Measurements from ENCODE around the gene SPATA2.
"Not testable (repeated sequence)": the region's sequence is repeated elsewhere in the genome, so short reads cannot be mapped to it uniquely, and the experiment has no call there.

The SPATA2 gene

GRCh38 chr20:49882171-49882970, 33.0 kb downstream of the SPATA2 start:
- DNase-seq = no peak

- no peak for DNase-seq
These were observed 34.4 kb downstream of the SPATA2 start for GRCh38 chr20:49880724-49881445.

- no peak for DNase-seq
These were observed 35.2 kb downstream of the SPATA2 start for GRCh38 chr20:49880177-49880576.

GRCh38 chr20:49878977-49879376, 36.4 kb downstream of the SPATA2 start:
- no peak for DNase-seq

- DNase-seq = no peak
These were observed 37.9 kb downstream of the SPATA2 start for GRCh38 chr20:49877386-49877921.

DNA sequence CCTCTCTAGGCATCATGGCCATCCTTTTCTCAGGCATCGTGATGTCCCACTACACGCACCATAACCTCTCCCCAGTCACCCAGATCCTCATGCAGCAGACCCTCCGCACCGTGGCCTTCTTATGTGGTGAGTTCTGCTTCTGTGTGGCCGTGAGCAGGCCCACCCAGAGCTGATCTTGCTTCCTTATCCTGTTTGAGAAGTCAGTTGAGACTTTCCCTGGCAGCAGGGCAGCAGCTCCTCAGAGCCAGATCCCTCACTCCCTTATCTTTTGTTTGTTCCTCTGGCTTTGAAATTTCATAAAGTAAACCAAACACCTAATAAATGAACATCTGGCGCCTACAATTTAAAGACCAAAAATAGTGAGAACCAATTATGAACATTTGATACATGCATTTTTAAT, 40.6 kb downstream of the SPATA2 start:
- no peak for DNase-seq

DNA sequence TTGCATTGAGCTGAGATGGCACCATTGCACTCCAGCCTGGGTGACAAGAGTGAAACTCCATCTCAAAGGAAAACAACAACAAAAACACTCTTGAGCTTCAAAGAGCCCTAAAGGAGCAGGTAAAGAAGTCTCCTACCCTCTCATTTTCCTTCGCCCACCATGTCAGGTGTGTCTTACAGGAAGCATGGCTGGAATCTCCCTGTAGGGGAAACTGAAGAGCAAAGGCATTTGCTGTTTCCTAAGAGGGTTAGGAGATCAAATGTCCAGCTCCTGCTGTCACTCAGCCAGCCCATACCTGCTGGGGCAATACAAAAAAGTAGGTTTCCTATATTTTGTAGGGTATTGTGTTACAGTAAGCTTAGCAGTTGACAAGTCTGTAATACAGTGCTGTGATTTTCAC, 43.3 kb downstream of the SPATA2 start:
- no peak for DNase-seq

- DNase-seq = no peak
These were observed 43.9 kb downstream of the SPATA2 start for GRCh38 chr20:49871391-49871948.

DNA sequence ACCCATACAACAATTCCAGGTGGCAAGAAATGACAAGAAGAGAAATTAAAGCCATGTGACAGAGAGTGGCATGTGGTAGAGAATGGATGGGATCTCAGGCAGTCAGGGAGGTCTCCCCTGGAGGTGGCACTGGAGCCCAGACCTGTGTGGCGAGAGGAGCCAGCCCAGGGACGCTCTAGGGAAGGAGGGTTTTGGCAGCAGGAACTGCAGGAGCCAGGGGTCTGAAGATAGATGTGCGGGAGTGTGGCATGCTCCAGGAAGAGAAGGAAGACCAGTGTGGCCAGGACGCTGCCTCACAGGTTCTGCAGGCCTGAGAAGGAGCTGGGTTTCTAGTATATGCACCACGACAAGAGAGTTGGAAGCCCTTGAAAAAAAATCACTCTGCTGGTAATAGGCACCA, 45.1 kb downstream of the SPATA2 start:
- no peak for DNase-seq

GRCh38 chr20:49868964-49869363, 46.4 kb downstream of the SPATA2 start:
- no peak for DNase-seq

DNA sequence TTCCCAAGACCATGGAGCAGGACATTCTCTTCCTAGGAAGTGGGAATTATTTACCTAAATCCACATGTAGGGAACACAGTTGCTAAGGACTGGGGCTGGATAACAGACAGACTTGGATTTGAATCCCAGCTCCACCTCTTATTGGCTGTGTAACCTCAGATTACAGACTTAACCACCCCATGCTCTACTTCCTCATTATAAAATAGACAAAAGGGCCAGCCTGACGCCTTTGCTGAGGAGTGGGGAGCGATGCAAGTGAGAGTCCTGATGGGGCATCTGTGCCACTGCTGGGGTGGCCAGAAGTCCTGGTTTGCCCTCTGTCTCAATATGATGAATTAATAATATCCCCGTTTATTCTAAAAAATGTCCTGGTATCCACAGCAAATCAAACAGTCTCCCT, 46.8 kb downstream of the SPATA2 start:
- DNase-seq = no peak

DNA sequence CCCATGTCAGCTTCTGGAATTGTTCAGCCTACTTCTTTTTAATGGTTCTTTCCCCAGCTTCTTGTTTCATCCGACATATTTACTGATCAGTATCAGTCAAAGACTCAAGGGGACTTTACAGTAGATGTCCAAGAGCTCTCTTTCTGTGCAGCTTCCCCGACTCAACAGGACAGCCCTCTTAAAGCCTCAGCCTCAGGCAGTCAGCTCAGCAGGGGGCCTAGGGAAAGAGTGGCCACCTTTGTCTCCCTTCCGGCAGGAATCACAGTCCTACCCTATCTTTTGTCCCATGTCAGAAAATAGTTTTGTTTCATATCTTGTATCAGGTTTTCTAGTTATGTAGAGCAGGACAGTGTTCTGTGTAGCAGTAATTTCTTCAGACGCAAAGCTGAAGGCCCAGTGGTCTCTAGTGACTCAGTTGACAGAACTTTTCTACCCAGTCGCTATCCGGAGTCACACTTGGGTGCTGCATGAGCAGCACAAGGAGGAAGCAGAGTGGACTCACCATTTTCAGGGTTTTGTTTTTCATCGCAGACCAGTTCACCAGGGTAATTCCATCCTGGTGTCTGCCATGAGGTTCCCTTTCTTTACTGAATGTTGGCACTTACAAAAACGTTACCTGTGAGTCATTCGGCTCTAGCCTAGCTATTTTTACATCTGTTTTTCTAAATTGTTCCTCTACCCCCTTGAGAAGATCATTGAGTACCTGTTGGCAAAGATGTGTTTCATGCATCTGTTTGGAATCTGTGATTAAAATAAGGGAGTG, 47.7 kb downstream of the SPATA2 start:
- no peak for DNase-seq

DNA sequence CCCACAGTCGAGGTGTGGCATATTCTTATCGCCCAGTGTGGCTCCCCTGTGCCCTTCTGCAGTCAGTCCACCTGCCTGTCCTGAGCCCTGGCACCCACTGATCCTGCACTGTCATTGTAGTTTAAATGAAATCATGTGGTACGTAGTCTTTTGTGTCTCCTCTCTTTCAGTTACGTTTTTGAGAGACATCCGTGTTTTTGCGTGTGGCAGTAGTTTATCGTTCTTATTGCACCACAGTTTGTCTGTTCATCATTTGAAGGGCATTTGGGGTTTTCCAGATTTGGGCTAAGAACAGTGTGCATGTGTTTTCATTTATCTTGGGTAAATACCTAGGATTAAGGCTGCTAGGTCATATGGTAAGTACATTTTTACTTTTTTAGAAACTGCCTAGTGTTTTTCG, 49.3 kb downstream of the SPATA2 start:
- DNase-seq = no peak

DNA sequence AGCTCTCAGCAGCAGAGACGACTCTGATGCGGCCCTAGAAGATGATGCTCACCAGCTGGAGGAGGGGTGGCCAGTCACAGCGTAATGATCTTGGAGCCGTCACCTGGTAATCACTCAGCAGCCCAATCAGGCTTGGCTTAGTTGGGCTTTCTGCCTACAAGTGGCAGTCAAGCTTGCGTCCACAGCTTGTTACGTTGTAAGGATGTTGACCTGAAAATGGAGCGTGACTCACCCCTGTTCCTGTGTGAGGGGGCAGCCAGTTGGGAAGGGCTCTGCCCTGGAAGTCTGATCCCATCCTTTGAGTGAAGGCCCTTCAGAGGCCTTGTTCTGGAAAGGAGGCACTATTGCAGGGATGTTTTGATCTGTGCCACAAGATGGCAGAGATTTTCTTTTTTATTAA, 49.8 kb downstream of the SPATA2 start:
- DNase-seq = no peak

DNA sequence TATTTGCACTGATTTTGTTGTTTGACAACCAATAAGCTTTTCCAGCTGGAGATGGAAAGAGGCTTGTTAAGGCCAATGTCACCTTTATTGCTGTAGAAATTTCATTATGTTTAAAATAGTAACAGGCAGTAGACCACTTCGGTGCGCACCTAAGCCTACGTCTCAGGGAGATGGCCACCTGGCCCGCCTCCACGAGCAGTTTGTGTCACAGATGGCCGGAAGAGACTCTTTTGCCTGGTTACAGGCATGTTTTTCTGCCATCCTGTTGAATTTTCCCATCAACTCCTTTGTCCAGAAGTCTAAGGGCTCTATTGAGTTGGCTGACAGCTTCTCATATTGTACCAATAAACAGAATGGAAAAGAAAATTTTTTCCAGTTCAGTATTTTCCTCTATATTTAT, 51.7 kb downstream of the SPATA2 start:
- no peak for DNase-seq

DNA sequence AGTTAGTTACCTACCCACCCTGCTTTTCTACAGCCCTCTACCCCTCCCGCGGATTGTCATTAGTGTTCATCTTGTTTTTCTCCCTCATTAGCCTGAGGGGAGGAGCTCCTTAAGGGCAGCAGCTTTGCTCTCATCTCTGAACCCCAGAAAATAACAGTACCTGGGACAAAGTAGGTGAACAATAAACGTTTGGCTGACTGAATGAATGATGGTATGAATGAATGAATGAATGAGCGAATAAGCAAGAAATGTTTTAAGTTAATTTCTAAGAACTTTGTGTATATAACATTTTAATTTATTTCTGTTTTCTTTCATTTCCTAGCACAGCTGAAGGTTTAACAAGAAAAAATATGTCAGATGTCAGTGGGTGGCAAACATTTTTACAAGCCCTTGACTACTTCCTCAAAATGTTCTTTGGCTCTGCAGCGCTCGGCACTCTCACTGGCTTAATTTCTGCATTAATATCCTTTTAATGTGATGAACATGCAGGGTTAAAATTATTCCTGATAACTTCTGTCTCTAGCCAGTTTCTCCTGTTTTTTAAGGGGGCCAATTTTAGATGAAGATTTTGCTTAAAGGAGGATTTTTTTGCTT, 52.6 kb downstream of the SPATA2 start:
- DNase-seq = no peak

DNA sequence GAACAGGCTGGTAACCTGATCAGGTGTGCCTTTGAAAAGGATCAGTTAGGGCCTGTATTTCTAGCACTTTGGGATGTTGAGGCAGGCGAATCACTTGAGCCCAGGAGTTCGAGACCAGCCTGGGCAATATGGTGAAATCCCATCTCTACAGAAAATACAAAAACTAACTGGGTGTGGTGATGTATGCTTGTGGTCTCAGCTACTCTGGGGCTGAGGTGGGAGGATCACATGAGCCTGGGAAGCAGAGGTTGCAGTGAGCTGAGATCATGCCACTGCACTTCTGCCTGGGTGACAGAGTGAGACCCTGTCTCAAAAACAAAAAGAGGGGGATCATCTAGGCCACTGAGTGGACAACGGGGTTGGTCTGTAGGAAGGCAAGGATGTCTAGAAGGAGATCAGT, 54.1 kb downstream of the SPATA2 start:
- not testable (repeated sequence) for DNase-seq

DNA sequence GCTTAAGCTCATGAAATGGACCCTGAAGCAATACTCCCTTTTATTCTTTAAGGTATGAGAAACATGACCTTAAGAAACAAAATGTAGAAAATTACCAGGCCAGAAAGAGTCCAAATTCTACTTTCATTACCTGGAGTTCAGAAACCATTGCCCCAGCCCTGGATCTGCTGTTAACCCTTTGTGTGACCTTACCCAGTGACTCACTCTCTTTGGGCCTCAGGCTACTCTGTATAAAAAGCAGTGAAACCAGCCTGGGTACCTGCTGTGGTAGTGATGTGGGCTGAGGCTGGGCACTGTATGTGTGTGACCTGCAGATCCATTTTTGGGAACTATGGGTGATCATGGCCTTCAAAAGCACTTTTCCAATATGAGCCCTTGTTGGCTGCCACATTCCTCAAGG, 55.5 kb downstream of the SPATA2 start:
- no peak for DNase-seq

DNA sequence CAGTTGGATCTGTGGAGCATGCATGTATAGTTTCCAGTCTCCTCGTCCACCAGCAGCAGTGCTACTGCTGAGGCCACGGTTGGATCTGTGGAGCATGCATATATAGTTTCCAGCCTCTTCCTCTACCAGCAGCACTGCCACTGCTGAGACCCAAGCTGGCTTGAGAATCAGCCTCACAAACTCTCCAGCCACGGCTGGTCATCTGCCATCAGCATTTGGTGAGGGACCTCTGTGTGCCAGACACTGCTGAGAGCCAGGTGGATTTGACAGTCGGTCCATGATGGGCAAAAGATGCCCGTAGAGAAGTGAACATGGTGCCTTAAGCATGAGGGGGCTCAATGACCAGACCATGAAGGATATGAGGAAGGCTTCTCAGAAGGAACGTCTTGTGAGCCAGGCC, 56.3 kb downstream of the SPATA2 start:
- DNase-seq = no peak

- DNase-seq = no peak
These were observed 57.2 kb downstream of the SPATA2 start for GRCh38 chr20:49858076-49858585.

- no peak for DNase-seq
These were observed 58.4 kb downstream of the SPATA2 start for GRCh38 chr20:49856904-49857303.

DNA sequence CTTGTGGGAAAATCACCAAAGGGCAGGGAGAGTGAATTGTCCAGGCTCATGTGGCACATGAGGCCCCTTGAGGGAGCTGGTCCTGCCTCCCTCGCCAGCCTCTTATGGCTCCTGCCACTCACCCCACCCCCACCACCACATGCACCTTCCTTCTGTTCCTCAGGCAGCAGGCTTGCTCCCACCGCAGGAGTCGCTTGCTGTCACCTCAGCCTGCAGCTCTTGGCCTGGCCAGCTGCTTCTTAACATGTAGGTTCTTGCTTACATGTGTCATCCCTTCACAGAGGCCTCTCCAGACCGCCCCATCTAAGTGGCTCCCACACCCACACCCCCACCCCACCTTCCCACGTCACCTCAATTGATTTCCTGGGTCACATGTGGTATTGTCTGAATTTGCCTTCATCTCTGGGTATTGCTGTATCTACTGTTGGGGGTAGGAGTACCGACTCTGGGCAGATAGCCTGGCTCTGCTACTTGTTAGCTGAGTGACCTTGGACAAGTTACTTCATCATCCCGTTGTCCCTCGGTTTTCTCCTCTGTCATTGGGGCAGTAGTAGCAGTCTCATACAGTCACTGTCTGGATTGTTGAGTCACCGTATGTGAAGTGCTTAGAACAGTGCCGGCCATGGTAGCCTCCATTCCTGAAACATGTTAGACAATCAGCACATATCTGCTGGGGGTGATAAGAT, 61.0 kb downstream of the SPATA2 start:
- no peak for DNase-seq

Data from activated CD4-positive, alpha-beta T cell treated with anti-CD3 and anti-CD28 coated beads for 4 hours (primary cell).